ENCODE data around the gene UBL7.
"Not testable (repeated sequence)": the region's sequence is repeated elsewhere in the genome, so short reads cannot be mapped to it uniquely, and the experiment has no call there.

The UBL7 gene

GRCh38 chr15:74464216-74464615 lies 3.3 kb upstream of the UBL7 start:
- no peak for FAIRE-seq
- DNase-seq (ENCODE audit: insufficient read length, low spot score), result no peak

DNA sequence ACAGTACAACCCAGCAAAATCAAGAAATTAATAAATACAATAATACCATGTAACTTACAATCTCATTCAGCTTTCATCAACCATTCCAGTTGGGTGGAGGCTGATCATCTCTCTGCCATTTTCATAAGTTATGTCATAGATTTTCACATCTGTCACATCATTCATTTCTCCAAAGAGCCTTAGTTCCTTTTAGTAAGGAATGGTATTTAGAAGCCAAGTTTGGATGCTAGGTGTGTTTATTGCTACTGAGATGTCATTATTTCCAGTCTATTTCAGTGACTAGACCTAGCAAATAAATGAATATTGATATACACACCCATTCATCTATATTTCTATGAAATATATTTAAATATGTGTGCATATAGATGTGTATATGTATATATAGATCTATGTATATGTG lies 2.7 kb upstream of the UBL7 start:
- FAIRE-seq (no peak), DNase-seq (ENCODE audit: insufficient read length, low spot score) (no peak)

- DNase-seq (ENCODE audit: insufficient read length, low spot score), result no peak
- FAIRE-seq, result no peak
Observed at GRCh38 chr15:74461847-74462511, 1.0 kb upstream of the UBL7 start.

DNA sequence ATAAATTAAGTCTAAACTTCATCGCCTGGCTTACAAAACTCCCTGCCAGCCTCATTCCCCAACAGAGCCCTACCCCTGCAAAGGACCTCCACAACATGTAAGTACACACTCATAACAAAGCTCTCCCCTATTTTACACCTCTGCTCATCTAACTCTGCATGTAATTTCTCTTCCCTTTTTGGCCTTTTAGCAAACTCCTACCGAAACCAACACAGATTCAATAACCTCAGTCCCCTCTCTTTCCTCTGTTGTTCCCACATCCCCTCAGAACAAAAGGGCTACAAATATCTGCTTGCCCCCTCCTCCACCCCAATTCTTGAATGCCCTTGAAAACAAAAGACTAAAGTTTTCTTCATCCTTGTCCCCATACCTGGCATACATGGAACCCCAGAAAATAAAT lies 662 bp downstream of the UBL7 start:
- DNase-seq (ENCODE audit: insufficient read length, low spot score), result no peak
- FAIRE-seq, result peak; percentile 63

GRCh38 chr15:74459798-74460197 lies 1.2 kb downstream of the UBL7 start:
- not testable (repeated sequence) for FAIRE-seq

GRCh38 chr15:74458473-74458872 lies 2.5 kb downstream of the UBL7 start:
- no peak for FAIRE-seq
- DNase-seq (ENCODE audit: insufficient read length, low spot score), result no peak

More at GRCh38 chr15:74459798-74460197, 1.2 kb downstream of the UBL7 start:
- not testable (repeated sequence) for DNase-seq (ENCODE audit: insufficient read length, low spot score)

DNA sequence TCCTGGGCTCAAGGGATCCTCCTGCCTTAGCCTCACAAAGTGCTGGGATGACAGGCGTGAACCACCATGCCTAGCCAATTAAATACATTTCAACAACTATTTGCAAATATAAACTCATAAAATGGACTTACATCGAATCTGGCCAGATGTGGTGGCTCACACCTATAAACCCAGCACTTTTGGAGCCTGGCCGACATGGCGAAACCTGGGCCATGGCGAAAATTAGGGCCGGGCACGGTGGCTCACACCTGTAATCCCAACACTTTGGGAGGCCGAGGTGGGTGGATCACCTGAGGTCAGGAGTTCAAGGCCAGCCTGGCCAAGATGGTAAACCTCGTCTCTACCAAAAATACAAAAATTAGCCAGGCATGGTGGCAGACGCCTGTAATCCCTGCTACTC lies 3.9 kb downstream of the UBL7 start:
- not testable (repeated sequence) for DNase-seq (ENCODE audit: insufficient read length, low spot score); FAIRE-seq

DNA sequence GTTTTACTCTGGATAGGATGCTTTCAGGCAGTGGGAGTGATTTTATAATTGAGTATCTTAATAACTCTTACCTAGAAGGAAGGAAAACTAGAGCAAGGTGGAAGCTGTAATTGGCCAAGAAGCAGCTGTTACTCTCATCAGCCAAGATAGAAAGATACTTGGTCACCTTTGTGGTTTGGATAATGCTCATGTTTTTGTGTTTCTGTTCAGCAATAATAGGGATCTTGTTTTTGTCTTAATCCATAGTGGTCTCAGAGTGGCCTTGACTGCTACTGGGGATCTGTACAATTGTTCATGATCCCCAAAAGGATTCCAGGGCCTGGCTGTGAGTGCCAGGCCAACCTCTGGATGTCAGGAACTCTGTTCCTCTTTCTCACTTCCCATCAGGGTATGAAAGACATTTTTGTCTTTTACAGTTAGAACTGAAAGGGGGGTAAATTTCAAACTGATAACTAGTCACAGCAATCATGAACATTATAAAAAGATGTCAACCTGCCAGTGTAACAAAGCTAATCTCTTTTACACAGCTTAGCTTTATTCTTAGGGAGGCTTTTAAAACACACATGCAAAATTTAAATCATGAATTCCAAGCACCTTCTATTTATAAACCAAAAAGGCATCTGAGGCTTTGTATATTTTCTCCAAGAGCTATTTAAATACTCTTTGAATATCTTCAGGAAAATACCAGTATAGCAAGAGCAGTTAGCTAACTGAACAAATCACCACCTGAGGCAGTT lies 6.0 kb downstream of the UBL7 start:
- no peak for DNase-seq (ENCODE audit: insufficient read length, low spot score)
- FAIRE-seq, result peak; percentile 79

DNA sequence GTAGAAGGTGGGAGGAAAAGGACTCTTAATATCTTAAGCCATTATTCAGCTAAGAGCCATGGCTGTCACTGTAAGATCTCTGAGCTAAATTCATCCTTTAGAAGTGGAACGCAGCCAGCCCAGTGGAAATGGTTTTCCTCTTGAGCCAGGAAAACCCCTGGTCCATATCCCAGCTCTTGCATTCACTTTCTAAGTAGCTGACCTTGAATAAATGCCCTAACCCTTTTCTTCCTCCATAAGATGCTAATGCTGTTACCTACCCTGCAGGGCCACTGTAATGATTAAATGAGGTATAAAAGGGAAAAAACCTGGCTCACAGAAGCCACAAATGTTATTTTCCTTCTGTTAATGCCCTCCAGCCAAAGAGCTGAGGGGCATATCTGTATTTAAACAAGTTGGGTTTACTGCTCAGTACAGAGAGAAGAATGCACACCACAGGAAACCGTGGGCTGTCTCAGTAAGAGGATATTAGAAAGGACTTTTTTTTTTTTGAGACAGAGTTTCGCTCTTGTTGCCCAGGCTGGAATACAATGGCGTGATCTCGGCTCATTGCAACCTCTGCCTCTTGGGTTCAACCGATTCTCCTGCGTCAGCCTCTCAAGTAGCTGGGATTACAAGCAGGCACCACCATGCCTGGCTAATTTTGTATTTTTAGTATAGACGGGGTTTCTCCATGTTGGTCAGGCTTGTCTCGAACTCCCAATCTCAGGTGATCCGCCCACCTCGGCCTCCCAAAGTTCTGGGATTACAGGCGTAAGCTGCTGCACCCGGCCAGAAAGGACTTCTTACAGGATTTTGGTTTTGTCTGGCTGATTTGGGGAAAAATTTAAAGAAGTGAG lies 6.8 kb downstream of the UBL7 start:
- DNase-seq (ENCODE audit: insufficient read length, low spot score) (no peak), FAIRE-seq (peak; percentile 26)

- DNase-seq (ENCODE audit: insufficient read length, low spot score) (no peak), FAIRE-seq (peak; percentile 8)
Observed at GRCh38 chr15:74451861-74452835, 8.8 kb downstream of the UBL7 start.

DNA sequence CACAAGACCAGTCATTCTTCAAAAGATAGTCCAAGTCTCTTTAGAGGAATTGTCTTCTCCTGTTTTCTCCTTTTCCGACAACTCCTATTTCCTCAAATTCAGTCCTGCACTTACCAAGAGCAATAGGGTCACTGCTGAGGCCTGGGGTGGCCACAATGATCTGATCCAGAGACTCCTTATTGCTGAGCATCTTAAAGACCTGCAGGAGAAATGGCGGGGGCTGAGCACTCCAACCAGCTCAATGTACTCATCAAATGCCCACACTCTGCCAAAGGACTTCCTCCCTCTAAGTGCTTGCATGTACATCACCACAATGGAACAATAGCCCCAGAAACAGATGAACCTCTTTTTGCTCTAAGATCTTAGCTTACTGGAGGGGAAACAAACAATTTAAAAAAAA lies 9.6 kb downstream of the UBL7 start:
- DNase-seq (ENCODE audit: insufficient read length, low spot score) (no peak), FAIRE-seq (peak; percentile 37)

- FAIRE-seq (no peak), DNase-seq (ENCODE audit: insufficient read length, low spot score) (no peak)
Observed at GRCh38 chr15:74449643-74450205, 11.2 kb downstream of the UBL7 start.

GRCh38 chr15:74449095-74449494 lies 11.9 kb downstream of the UBL7 start:
- FAIRE-seq (no peak), DNase-seq (ENCODE audit: insufficient read length, low spot score) (no peak)

DNA sequence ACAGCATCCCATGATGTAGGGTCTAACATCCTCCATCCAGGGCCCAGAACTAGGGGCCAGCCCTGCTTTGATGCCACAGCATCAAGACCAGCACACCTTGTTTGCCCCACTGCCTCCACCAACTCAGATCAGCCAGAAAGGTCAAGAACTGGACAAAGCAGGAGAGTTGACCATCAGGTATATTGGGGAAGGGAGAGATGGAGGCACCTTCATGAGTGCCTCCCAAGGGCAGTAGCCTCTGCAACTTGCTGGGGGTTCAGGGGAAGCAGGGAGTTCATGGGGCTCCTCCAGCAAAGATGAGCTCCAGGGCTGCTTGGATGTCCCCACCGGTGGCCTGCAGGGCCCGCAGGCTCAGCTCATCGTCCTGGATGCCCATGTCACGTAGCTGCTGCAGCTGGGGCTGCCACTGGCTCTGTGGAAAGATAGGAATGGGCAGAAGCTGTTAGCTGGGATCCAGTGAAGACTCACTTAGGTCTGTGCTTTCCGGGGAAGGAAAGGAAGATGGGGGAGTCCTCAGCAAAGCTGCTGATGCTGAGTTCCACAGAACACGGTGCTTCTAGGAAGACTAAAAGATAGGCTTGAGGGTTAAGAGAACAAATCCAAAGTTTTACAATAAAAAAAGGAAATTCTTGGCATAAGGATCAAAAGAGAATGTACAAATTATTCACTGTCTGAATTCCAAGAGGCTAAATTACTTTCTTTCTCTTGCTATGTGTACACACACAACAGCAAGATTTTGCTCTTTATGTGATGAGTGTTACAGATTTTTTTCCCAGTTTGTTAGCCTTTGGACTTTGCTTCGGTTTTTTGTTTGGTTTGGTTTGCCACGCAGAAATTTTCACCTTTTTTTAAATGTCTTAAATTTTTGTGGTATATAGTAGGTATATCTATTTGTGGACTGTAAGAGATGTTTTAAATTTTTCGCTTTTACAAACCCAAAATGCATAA lies 14.9 kb downstream of the UBL7 start:
- DNase-seq (ENCODE audit: insufficient read length, low spot score) (no peak), FAIRE-seq (no peak)

DNA sequence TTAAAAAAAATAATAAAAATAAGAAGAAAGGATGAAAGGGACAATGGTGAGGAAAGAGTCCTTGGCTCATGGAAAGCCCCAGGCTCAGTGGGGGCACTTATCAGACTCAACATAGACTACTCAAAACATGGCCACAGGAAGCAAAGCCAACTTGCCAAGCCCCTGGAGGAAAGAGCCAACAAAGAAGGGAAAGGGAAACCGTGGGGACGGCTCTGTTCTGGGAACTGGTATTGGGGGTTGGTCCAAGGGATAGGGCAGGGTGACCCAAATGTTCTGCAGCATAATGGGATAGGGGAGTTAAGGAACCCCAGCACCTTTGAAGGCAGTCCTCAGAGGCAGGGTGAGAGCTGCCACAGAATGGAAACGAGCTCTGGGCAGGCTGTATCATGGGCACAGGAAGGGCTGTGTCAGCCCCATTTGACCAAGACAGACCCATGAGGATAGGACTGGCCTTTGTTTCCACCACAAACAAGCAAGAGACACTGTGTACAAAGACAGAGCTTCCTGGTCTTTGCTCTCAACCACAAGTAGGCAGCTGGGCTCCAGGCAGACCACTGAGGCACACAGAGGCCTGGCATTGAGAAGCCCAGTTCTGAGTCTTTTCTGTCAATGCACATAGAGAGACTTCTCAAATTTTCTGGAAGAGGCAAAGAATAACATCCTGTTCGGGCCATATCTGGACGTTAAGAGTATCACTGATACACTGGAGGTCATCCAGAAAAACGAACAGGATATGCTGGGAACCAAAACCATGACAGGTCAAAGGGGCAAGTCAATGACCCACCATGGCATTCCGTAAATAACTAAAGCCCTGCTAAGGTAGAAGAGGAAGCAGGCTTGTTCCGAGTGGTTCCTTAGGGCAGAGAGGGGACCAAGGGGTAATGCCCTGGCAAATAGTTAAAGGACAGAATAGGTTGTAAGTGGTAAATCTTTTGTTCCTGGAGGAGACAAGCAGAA lies 16.6 kb downstream of the UBL7 start:
- DNase-seq (ENCODE audit: insufficient read length, low spot score) (no peak), FAIRE-seq (no peak)

DNA sequence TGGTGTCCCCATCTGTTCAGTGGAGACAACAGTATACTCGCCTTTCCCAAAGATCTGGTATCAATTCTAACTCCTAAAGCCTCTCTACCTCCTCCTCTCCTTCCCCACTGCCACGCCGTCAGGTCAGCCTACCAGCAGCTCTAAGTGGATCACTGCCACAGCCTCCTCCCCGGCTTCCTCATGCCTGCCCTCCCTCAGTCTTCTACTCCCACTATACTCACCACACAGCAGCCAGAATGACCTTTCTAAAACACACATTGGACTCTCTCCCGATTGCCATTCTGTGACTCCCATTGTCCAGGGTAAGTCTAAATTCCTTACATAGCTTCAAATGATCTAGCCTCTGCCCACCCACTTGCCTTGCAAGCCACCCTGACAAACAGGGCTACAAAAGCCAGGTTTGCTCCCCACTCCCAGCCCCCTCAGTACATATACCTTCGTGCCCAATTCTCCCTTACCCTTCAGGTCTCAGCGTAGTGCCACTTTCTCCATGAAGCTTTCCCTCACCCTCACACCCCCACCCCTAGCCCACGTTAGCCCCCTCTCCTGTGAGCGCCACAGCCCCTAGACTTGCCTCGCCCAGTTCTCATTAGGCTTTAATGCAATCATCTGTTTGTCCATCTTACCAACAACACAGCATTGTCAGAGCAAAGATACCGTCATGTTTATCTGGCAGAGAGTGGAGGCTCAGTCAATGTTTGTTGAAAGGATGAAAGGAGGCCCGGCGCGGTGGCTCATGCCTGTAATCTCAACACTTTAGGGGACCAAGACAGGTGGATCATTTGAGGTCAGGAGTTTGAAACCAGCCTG lies 17.7 kb downstream of the UBL7 start:
- no peak for DNase-seq (ENCODE audit: insufficient read length, low spot score)

GRCh38 chr15:74442604-74443003 lies 18.4 kb downstream of the UBL7 start:
- FAIRE-seq (no peak), DNase-seq (ENCODE audit: insufficient read length, low spot score) (no peak)

More for the DNA sequence above, 17.7 kb downstream of the UBL7 start:
- no peak for FAIRE-seq
